Hepatocyte (in vitro differentiated cells): Measurements from ENCODE around the gene PTPN6. TPM values are rescaled to one million over a fixed set of nuclear protein-coding genes. Genes with fewer than 3 reads are reported as not detected.

Source experiments
- microRNA counts: library from miRNA; unstranded; fragments of <30 nt; microRNA quantifications from one replicate; lab custom pipeline; 2017
- microRNA-seq: library from miRNA; unstranded; fragments of <30 nt; microRNA quantifications from one replicate; pipeline ENCODE4, GENCODE V29; 2017
- polyA plus RNA-seq: library from polyadenylated mRNA; unstranded; fragments of >200 nt; fragmentation: Nextera tagmentation; extraction: Ambion mirVana; gene quantifications from 2 replicates; pipeline ENCODE4 v1.2.1, GENCODE V29; 2016
- small RNA-seq: library from RNA; depleted of rRNA; stranded (forward); fragments of <200 nt; gene quantifications from one replicate; pipeline ENCODE3, GENCODE V24; 2014
- total RNA-seq: library from RNA; depleted of rRNA; stranded (reverse); fragments of >200 nt; gene quantifications from 2 replicates; pipeline ENCODE4 v1.2.3, GENCODE V29; 2014

The PTPN6 gene
- total and polyA plus RNA-seq, 2 experiments from 2014 or later, result 14.5 to 20.8 TPM

MicroRNA genes within 50 kb of the gene (microRNA counts, 767-probe panel; counts per million panel counts)
- microRNA hsa-miR-141-3p (lab: Ali Mortazavi, UCI), result 7,549 counts per million, percentile 44 among the panel's probes with 10 or more counts
- microRNA hsa-miR-200c-3p (lab: Ali Mortazavi, UCI), result 12,008 counts per million, percentile 94 among the panel's probes with 10 or more counts

Small RNA genes within 50 kb of the gene (microRNA-seq; reads per million reads assigned to microRNA genes)
- gene MIR141, result 3,577 reads per million, percentile 89 among the genes with 10 or more reads in this experiment
- gene MIR200C, result 98,927 reads per million, percentile 100 among the genes with 10 or more reads in this experiment

Small RNA genes within 50 kb of the gene (small RNA-seq; reads per million reads assigned to genes)
- 1,056 reads per million, percentile 99 among the genes with 10 or more reads in this experiment for gene MIR141
- 170 reads per million, percentile 98 among the genes with 10 or more reads in this experiment for gene MIR200C
- gene RNU7-1, result not detected
- gene SCARNA12, result 0.56 reads per million, percentile 45 among the genes with 10 or more reads in this experiment

Other genes starting within 250 kb of the PTPN6 start
- gene COPS7A, start 227.3 kb upstream of the PTPN6 start, total RNA-seq, result 46.9 and 56.7 TPM in 2 replicates
- gene COPS7A, start 227.3 kb upstream of the PTPN6 start, polyA plus RNA-seq, result 65.2 and 73.6 TPM in 2 replicates
- gene MLF2, start 198.2 kb upstream of the PTPN6 start, total RNA-seq, result 210 and 241 TPM in 2 replicates
- gene MLF2, start 198.2 kb upstream of the PTPN6 start, polyA plus RNA-seq, result 508 and 535 TPM in 2 replicates
- gene PTMS, start 185.0 kb upstream of the PTPN6 start, total RNA-seq, result 179 and 180 TPM in 2 replicates
- 282 and 315 TPM in 2 replicates for gene PTMS, start 185.0 kb upstream of the PTPN6 start, polyA plus RNA-seq
- 0.52 and 0.70 TPM in 2 replicates for gene LAG3, start 178.8 kb upstream of the PTPN6 start, total RNA-seq
- 0.91 and 1.2 TPM in 2 replicates for gene LAG3, start 178.8 kb upstream of the PTPN6 start, polyA plus RNA-seq
- gene CD4, start 161.8 kb upstream of the PTPN6 start, total RNA-seq, result 2.4 and 2.7 TPM in 2 replicates
- 2.7 and 6.4 TPM in 2 replicates for gene CD4, start 161.8 kb upstream of the PTPN6 start, polyA plus RNA-seq
- 1.2 and 2.3 TPM in 2 replicates for gene GPR162, start 129.5 kb upstream of the PTPN6 start, total RNA-seq
- 2.3 and 6.2 TPM in 2 replicates for gene GPR162, start 129.5 kb upstream of the PTPN6 start, polyA plus RNA-seq
- gene P3H3, start 122.9 kb upstream of the PTPN6 start, total RNA-seq, result 19.6 and 38.1 TPM in 2 replicates
- 38.6 and 47.3 TPM in 2 replicates for gene P3H3, start 122.9 kb upstream of the PTPN6 start, polyA plus RNA-seq
- gene GNB3, start 110.4 kb upstream of the PTPN6 start, total RNA-seq, result 1.6 and 2.6 TPM in 2 replicates
- 10.2 and 19.1 TPM in 2 replicates for gene GNB3, start 110.4 kb upstream of the PTPN6 start, polyA plus RNA-seq
- gene CDCA3, start 100.1 kb upstream of the PTPN6 start, total RNA-seq, result 7.5 and 8.5 TPM in 2 replicates
- gene CDCA3, start 100.1 kb upstream of the PTPN6 start, polyA plus RNA-seq, result 18.2 and 20.6 TPM in 2 replicates
- 60.5 and 61.6 TPM in 2 replicates for gene USP5, start 99.2 kb upstream of the PTPN6 start, total RNA-seq
- 73.7 and 78.9 TPM in 2 replicates for gene USP5, start 99.2 kb upstream of the PTPN6 start, polyA plus RNA-seq
- gene TPI1, start 83.8 kb upstream of the PTPN6 start, total RNA-seq, result 571 and 614 TPM in 2 replicates
- gene TPI1, start 83.8 kb upstream of the PTPN6 start, polyA plus RNA-seq, result 891 and 918 TPM in 2 replicates
- gene SPSB2, start 78.1 kb upstream of the PTPN6 start, total RNA-seq, result 10.8 and 14.1 TPM in 2 replicates
- 11.0 and 13.8 TPM in 2 replicates for gene SPSB2, start 78.1 kb upstream of the PTPN6 start, polyA plus RNA-seq
- gene LRRC23, start 46.5 kb upstream of the PTPN6 start, total RNA-seq, result 8.2 and 9.3 TPM in 2 replicates
- gene LRRC23, start 46.5 kb upstream of the PTPN6 start, polyA plus RNA-seq, result 9.9 and 12.9 TPM in 2 replicates
- gene ENO2, start 36.8 kb upstream of the PTPN6 start, total RNA-seq, result 11.1 and 11.8 TPM in 2 replicates
- 14.2 and 18.8 TPM in 2 replicates for gene ENO2, start 36.8 kb upstream of the PTPN6 start, polyA plus RNA-seq
- gene ATN1, start 23.4 kb upstream of the PTPN6 start, total RNA-seq, result 11.1 and 15.8 TPM in 2 replicates
- gene ATN1, start 23.4 kb upstream of the PTPN6 start, polyA plus RNA-seq, result 32.7 and 43.7 TPM in 2 replicates
- not detected in 2 replicates for gene RNU7-1, start 7.5 kb upstream of the PTPN6 start, total RNA-seq
- not detected in 2 replicates for gene RNU7-1, start 7.5 kb upstream of the PTPN6 start, polyA plus RNA-seq
- 219 and 289 TPM in 2 replicates for gene C12orf57, start 7.3 kb upstream of the PTPN6 start, total RNA-seq
- gene C12orf57, start 7.3 kb upstream of the PTPN6 start, polyA plus RNA-seq, result 217 and 219 TPM in 2 replicates
- gene PHB2, start 19.3 kb downstream of the PTPN6 start, total RNA-seq, result 186 and 197 TPM in 2 replicates
- 142 and 143 TPM in 2 replicates for gene PHB2, start 19.3 kb downstream of the PTPN6 start, polyA plus RNA-seq
- 24.3 and 26.8 TPM in 2 replicates for gene EMG1, start 19.6 kb downstream of the PTPN6 start, total RNA-seq
- 50.3 and 51.8 TPM in 2 replicates for gene EMG1, start 19.6 kb downstream of the PTPN6 start, polyA plus RNA-seq
- gene LPCAT3, start 67.1 kb downstream of the PTPN6 start, total RNA-seq, result 76.9 and 78.6 TPM in 2 replicates
- 118 and 119 TPM in 2 replicates for gene LPCAT3, start 67.1 kb downstream of the PTPN6 start, polyA plus RNA-seq
- gene C1S, start 109.4 kb downstream of the PTPN6 start, total RNA-seq, result 114 and 120 TPM in 2 replicates
- 130 and 143 TPM in 2 replicates for gene C1S, start 109.4 kb downstream of the PTPN6 start, polyA plus RNA-seq
- gene C1R, start 141.1 kb downstream of the PTPN6 start, total RNA-seq, result 80.1 and 85.4 TPM in 2 replicates
- gene C1R, start 141.1 kb downstream of the PTPN6 start, polyA plus RNA-seq, result 89.6 and 95.1 TPM in 2 replicates
- 60.0 and 64.5 TPM in 2 replicates for gene C1RL, start 157.9 kb downstream of the PTPN6 start, total RNA-seq
- 26.4 and 35.5 TPM in 2 replicates for gene C1RL, start 157.9 kb downstream of the PTPN6 start, polyA plus RNA-seq
- 11.1 and 16.2 TPM in 2 replicates for gene RBP5, start 177.5 kb downstream of the PTPN6 start, total RNA-seq
- 23.0 and 30.0 TPM in 2 replicates for gene RBP5, start 177.5 kb downstream of the PTPN6 start, polyA plus RNA-seq
- gene CLSTN3, start 179.0 kb downstream of the PTPN6 start, total RNA-seq, result 38.0 and 57.0 TPM in 2 replicates
- gene CLSTN3, start 179.0 kb downstream of the PTPN6 start, polyA plus RNA-seq, result 37.8 and 39.5 TPM in 2 replicates
- gene PEX5, start 238.3 kb downstream of the PTPN6 start, total RNA-seq, result 28.3 and 32.6 TPM in 2 replicates
- 15.0 and 17.3 TPM in 2 replicates for gene PEX5, start 238.3 kb downstream of the PTPN6 start, polyA plus RNA-seq